HepG2 (cell line): ENCODE results near the gene ZNF740. TPM values are rescaled to one million over a fixed set of nuclear protein-coding genes. Genes with fewer than 3 reads are reported as not detected.

ENCODE experiments used
- ATAC-seq: fragments of 200-7000 bp; cut with Tn5 transposase; 3 replicates; pipeline ENCODE4 v1.9.1; 2020; ENCODE audit warnings: mild to moderate bottlenecking, moderate library complexity
- BruUV-seq: library from RNA; stranded (reverse); fragments of 400-500 nt; replicated peaks from 2 replicates; lab custom pipeline; 2021; lab: Mats Ljungman, UMichigan
- CTCF ChIA-PET: fragments of 300-600 bp; formaldehyde crosslinking; extraction: SDS; loops from one replicate; lab custom pipeline; 2021; ENCODE audit warnings: low total read pairs, inconsistent platforms, low intra/inter-chr PET ratio; lab: Yijun Ruan, JAX
- POLR2A ChIA-PET: fragments of 350-600 bp; sonication (Branson Sonifier 250); formaldehyde crosslinking; loops from one replicate; lab custom pipeline; 2020; ENCODE audit warnings: antibody characterized with exemption, inconsistent platforms; lab: Yijun Ruan, JAX
- DNase-seq: peaks from one replicate; pipeline ENCODE4 v3.0.0-alpha.2; 2015; ENCODE audit warnings: low spot score
- FAIRE-seq: peaks from 3 replicates; lab custom pipeline; 2011; peaks lifted over from hg19 to GRCh38; lab: Jason Lieb, UNC
- H2AFZ ChIP-seq: one replicate; pipeline ENCODE4 v1.6.1; 2011; ENCODE audit warnings: low read length, inconsistent platforms
- H3K27ac ChIP-seq: fragments of 300-600 bp; 3 replicates; pipeline ENCODE4 v1.8.0; 2011; ENCODE audit warnings: mixed run types, mild to moderate bottlenecking, mixed read lengths, low read length, inconsistent platforms; ENCODE audit not compliant: insufficient read depth; ENCODE audit errors: extremely low read length
- H3K27me3 ChIP-seq, 2 experiments: fragments of 200-600 bp in 1 of 2; 2 replicates in 1 of 2; 3 replicates in 1 of 2; pipeline versions ENCODE4 v1.6.0 to v1.8.0; 2011; ENCODE audit warnings: low read length in 2 of 2, mild to moderate bottlenecking in 2 of 2, moderate library complexity in 2 of 2, inconsistent platforms in 1 of 2; ENCODE audit not compliant: insufficient read depth in 2 of 2, control insufficient read depth in 1 of 2
- H3K36me3 ChIP-seq, 2 experiments: fragments of 200-600 bp in 1 of 2; replicated peaks in 1 of 2; 2 replicates in 1 of 2; 3 replicates in 1 of 2; pipeline versions ENCODE4 v1.5.1 to v1.8.0; 2011; ENCODE audit warnings: low read length in 2 of 2, inconsistent platforms in 1 of 2; ENCODE audit not compliant: insufficient read depth in 2 of 2, control insufficient read depth in 1 of 2
- H3K4me1 ChIP-seq: 2 replicates; pipeline ENCODE4 v1.5.1; 2012; ENCODE audit warnings: low read length, inconsistent platforms; ENCODE audit not compliant: insufficient read depth
- H3K4me2 ChIP-seq: 2 replicates; pipeline ENCODE4 v1.6.0; 2011; ENCODE audit warnings: low read depth, low read length, inconsistent platforms
- H3K4me3 ChIP-seq, 3 experiments: fragments of 200-600 bp in 1 of 3; sonication (generic), shearing (Covaris generic) in 1 of 3; replicated peaks in 1 of 3; 2 replicates each; pipeline ENCODE4 v1.5.1; 2011 to 2016; ENCODE audit warnings: low read length in 3 of 3, inconsistent platforms in 2 of 3, low read depth in 2 of 3, mild to moderate bottlenecking in 2 of 3, control low read depth in 1 of 3, mixed read lengths in 1 of 3; ENCODE audit not compliant: insufficient read depth in 1 of 3
- H3K79me2 ChIP-seq: one replicate; pipeline ENCODE4 v1.6.1; 2011; ENCODE audit warnings: low read length, inconsistent platforms; ENCODE audit not compliant: insufficient read depth
- H3K9ac ChIP-seq: 2 replicates; pipeline ENCODE4 v1.6.0; 2011; ENCODE audit warnings: mild to moderate bottlenecking, low read depth, low read length, inconsistent platforms; ENCODE audit not compliant: insufficient read depth
- H3K9me3 ChIP-seq: 2 replicates; pipeline ENCODE4 v1.5.1; 2012; ENCODE audit warnings: mild to moderate bottlenecking, low read length
- H4K20me1 ChIP-seq: 2 replicates; pipeline ENCODE4 v1.6.0; 2011; ENCODE audit warnings: inconsistent platforms, mild to moderate bottlenecking, low read length, moderate library complexity; ENCODE audit not compliant: insufficient read depth
- ATF7-NPFF ChIP-seq: sonication (generic); formaldehyde crosslinking; IDR thresholded peaks from 2 replicates; pipeline ENCODE4 v1.8.1; 2023; ENCODE audit warnings: mild to moderate bottlenecking, low read depth, missing genetic modification reagents, moderate library complexity
- BRF2 ChIP-seq: sonication (generic); formaldehyde crosslinking; IDR thresholded peaks from 2 replicates; pipeline ENCODE4 v1.8.1; 2022; ENCODE audit warnings: mild to moderate bottlenecking, missing genetic modification reagents
- CENPX ChIP-seq: sonication (generic); formaldehyde crosslinking; IDR thresholded peaks from 2 replicates; pipeline ENCODE4 v1.9.0; 2021; ENCODE audit warnings: mild to moderate bottlenecking, missing genetic modification reagents, moderate library complexity
- ELF4 ChIP-seq: sonication (generic); formaldehyde crosslinking; IDR thresholded peaks from 2 replicates; pipeline ENCODE4 v1.5.0; 2020; ENCODE audit warnings: missing genetic modification reagents, mild to moderate bottlenecking, moderate library complexity, borderline replicate concordance
- ERF ChIP-seq: IDR thresholded peaks from 2 replicates; pipeline ENCODE4 v1.6.1; 2018; ENCODE audit warnings: missing biosample characterization, missing genetic modification reagents
- PRMT3 ChIP-seq: sonication (generic); formaldehyde crosslinking; IDR thresholded peaks from 2 replicates; pipeline ENCODE4 v1.8.1; 2022; ENCODE audit warnings: low read depth, mild to moderate bottlenecking, moderate library complexity, missing genetic modification reagents, borderline replicate concordance
- ZNF234 ChIP-seq: sonication (generic); formaldehyde crosslinking; conservative IDR thresholded peaks from 2 replicates; pipeline ENCODE4 v1.5.1; 2020; ENCODE audit warnings: mild to moderate bottlenecking, missing genetic modification reagents
- ZNF570 ChIP-seq: sonication (generic); formaldehyde crosslinking; IDR thresholded peaks from 2 replicates; pipeline ENCODE4 v1.4.0; 2020; ENCODE audit warnings: mild to moderate bottlenecking, missing genetic modification reagents, borderline replicate concordance
- ZNF660 ChIP-seq: sonication (generic); formaldehyde crosslinking; IDR thresholded peaks from 2 replicates; pipeline ENCODE4 v1.5.1; 2020; ENCODE audit warnings: mild to moderate bottlenecking, low read depth, missing genetic modification reagents, borderline replicate concordance
- WGBS: methylation state at CpG from one replicate; pipeline ENCODE4 v1.1.6; 2017; ENCODE audit warnings: low lambda C conversion rate; 5-methylcytosine and 5-hydroxymethylcytosine counted together
- in situ Hi-C: cut with HindIII; loops from 2 replicates; pipeline ENCODE4 v1.10.0; 2017; ENCODE audit warnings: low pct_unique_long_range_greater_than_20kb; ENCODE audit not compliant: extremely low pct_ligation_motif_present
- intact Hi-C: fragments of 100-400 bp; cut with micrococcal nuclease; formaldehyde crosslinking; loops from one replicate; pipeline ENCODE4 v1.10.0; 2022; ENCODE audit not compliant: unreplicated experiment
- polyA plus RNA-seq, 8 experiments: library from polyadenylated mRNA; depleted of rRNA in 3 of 8; stranded (reverse) in 7 of 8; unstranded in 1 of 8; fragments of >200 nt; fragmentation: Illumina TruSeq in 4 of 8; extraction: Trizol in 4 of 8; gene quantifications; 2 replicates each; pipeline versions ENCODE4 v1.2.1 to v1.2.3, GENCODE V29; 2011 to 2016; ENCODE audit warnings: low read depth in 4 of 8, missing spikeins in 1 of 8, mixed read lengths in 1 of 8; ENCODE audit not compliant: insufficient read depth in 1 of 8
- total RNA-seq, 5 experiments: library from RNA; depleted of rRNA; stranded (reverse); fragments of >200 nt; fragmentation: Illumina TruSeq; extraction: Trizol; gene quantifications; 2 replicates each; pipeline ENCODE4 v1.2.3, GENCODE V29; 2016; ENCODE audit warnings: low read depth in 1 of 5
- TF ChIP-seq, protein P1 (sequence below): sonication (generic); formaldehyde crosslinking; IDR thresholded peaks from 2 replicates; pipeline ENCODE4 v1.4.0; 2020; ENCODE audit warnings: missing genetic modification reagents
- TF ChIP-seq, protein P2 (sequence below), 2 experiments: fragments of 450-650 bp in 1 of 2; sonication (generic) in 1 of 2; formaldehyde crosslinking in 1 of 2; IDR thresholded peaks; 2 replicates each; pipeline versions ENCODE4 v1.6.1 to v1.8.0; 2016 to 2022; ENCODE audit warnings: antibody characterized with exemption in 1 of 2, mild to moderate bottlenecking in 1 of 2, missing genetic modification reagents in 1 of 2
- TF ChIP-seq, protein P3 (sequence below): sonication (generic); formaldehyde crosslinking; IDR thresholded peaks from 2 replicates; pipeline ENCODE4 v1.5.0; 2020; ENCODE audit warnings: missing genetic modification reagents, mild to moderate bottlenecking, borderline replicate concordance

ZNF740 gene
- total and polyA plus RNA-seq, 2 of the 13 experiments (the other 11 are each of a cell fraction or from before 2014, with no cell fraction given): 16.9 to 19.0 TPM

DNA sequence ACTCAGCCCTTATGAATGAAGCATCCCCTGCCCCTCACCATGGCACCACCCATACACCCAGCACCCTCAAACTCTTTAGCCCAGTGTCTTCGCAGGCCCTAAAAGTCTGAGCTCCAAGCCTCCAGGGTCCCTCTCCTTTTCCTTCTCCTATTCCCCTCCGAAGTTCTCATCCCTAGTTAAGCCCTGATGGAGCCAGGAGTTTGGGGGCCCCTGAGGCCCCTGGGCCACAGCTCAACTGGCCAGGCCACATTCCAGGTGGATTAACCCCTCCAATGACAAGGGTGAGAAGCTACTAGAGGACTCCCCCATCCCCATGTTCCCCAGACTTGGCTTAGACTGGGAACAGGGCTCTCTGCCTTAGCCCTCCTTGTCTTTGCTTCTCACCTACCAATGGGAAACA, 48.9 kb downstream of the ZNF740 start:
- FAIRE-seq (no peak), ATAC-seq (no peak), DNase-seq (no peak)
- Histone ChIP-seq H3K9me3 (no peaks in the 10 kb centered on the region), H3K27ac (no peak overlapping the region), H3K27me3 (peaks cover 10 to 52% of the 10 kb centered on the region in 2 experiments), H3K4me2 (no peak overlapping the region), H3K79me2 (no peaks in the 10 kb centered on the region), H4K20me1 (no peaks in the 10 kb centered on the region), H2AFZ (no peak overlapping the region), H3K9ac (no peak overlapping the region), H3K36me3 (no peaks in the 10 kb centered on the region), H3K4me1 (peaks cover 46% of the 10 kb centered on the region), H3K4me3 (no peak overlapping the region)
- no TSS peak for BruUV-seq
- intact Hi-C loops: no loop called here
- 50% methylated on average over 2 of the region's 2 CpGs for WGBS
- in situ Hi-C loops: no loop called here
- POLR2A ChIA-PET: interaction anchor here (2.5 kb wide), 1 partner anchor 9 kb away, joined by 7 read pairs; no protein-coding TSS in a partner anchor
- CTCF ChIA-PET: no interaction called here
- TF ChIP-seq BRF2 (CRISPR knock-in tag): no peak
- no peak for TF ChIP-seq ERF (CRISPR knock-in tag)
- no peak for TF ChIP-seq PRMT3
- no peak for TF ChIP-seq ZNF660 (CRISPR knock-in tag)
- TF ChIP-seq, protein P1, sequence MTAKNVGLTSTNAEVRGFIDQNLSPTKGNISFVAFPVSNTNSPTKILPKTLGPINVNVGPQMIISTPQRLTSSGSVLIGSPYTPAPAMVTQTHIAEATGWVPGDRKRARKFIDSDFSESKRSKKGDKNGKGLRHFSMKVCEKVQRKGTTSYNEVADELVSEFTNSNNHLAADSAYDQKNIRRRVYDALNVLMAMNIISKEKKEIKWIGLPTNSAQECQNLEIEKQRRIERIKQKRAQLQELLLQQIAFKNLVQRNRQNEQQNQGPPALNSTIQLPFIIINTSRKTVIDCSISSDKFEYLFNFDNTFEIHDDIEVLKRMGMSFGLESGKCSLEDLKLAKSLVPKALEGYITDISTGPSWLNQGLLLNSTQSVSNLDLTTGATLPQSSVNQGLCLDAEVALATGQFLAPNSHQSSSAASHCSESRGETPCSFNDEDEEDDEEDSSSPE (CRISPR knock-in tag): no peak
- TF ChIP-seq ATF7-NPFF (CRISPR knock-in tag): no peak
- TF ChIP-seq, protein P2, sequence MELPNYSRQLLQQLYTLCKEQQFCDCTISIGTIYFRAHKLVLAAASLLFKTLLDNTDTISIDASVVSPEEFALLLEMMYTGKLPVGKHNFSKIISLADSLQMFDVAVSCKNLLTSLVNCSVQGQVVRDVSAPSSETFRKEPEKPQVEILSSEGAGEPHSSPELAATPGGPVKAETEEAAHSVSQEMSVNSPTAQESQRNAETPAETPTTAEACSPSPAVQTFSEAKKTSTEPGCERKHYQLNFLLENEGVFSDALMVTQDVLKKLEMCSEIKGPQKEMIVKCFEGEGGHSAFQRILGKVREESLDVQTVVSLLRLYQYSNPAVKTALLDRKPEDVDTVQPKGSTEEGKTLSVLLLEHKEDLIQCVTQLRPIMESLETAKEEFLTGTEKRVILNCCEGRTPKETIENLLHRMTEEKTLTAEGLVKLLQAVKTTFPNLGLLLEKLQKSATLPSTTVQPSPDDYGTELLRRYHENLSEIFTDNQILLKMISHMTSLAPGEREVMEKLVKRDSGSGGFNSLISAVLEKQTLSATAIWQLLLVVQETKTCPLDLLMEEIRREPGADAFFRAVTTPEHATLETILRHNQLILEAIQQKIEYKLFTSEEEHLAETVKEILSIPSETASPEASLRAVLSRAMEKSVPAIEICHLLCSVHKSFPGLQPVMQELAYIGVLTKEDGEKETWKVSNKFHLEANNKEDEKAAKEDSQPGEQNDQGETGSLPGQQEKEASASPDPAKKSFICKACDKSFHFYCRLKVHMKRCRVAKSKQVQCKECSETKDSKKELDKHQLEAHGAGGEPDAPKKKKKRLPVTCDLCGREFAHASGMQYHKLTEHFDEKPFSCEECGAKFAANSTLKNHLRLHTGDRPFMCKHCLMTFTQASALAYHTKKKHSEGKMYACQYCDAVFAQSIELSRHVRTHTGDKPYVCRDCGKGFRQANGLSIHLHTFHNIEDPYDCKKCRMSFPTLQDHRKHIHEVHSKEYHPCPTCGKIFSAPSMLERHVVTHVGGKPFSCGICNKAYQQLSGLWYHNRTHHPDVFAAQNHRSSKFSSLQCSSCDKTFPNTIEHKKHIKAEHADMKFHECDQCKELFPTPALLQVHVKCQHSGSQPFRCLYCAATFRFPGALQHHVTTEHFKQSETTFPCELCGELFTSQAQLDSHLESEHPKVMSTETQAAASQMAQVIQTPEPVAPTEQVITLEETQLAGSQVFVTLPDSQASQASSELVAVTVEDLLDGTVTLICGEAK (IDR thresholded peaks at IDR 0.05): no peak
- TF ChIP-seq, protein P2 (CRISPR knock-in tag; IDR thresholded peaks at IDR 0.05): no peak
- TF ChIP-seq ZNF570 (CRISPR knock-in tag): no peak
- no peak for TF ChIP-seq CENPX (CRISPR knock-in tag)
- no peak for TF ChIP-seq ZNF234 (CRISPR knock-in tag)
- TF ChIP-seq, protein P3, sequence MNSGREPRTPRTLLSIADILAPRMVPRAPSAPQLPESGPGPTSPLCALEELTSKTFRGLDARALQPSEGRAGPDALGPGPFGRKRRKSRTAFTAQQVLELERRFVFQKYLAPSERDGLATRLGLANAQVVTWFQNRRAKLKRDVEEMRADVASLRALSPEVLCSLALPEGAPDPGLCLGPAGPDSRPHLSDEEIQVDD (CRISPR knock-in tag): no peak
- no peak for TF ChIP-seq ELF4
